ENCODE results near the gene DDX10. TPM values are rescaled to one million over a fixed set of nuclear protein-coding genes. Genes with fewer than 3 reads are reported as not detected.
"Not testable (repeated sequence)": the region's sequence is repeated elsewhere in the genome, so short reads cannot be mapped to it uniquely, and the experiment has no call there.

DDX10 gene
- total RNA-seq, 2 experiments from 2014 or later, result 36.6 to 43.0 TPM

DNA sequence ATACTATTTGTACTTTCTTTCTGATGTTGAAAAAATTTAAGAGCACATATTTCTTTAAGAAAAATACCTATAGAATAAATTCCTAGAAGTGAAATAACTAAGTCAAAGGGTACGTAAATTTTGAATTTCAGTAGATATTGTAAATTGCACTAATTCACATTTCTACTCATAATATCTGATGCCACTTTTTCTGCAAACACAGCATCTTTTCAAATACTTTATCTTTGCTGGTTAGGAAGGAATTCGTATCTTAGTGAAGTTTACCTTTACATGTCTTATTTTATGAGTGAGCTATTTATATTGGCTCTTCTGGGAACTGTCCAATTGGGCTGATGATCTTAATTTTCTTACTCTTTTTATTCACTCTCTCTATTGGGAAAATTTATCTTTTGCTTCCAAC is 148.2 kb downstream of the DDX10 start:
- no peak overlapping the region for H3K27ac Mint-ChIP-seq
- CTCF ChIA-PET, result no interaction called here

DNA sequence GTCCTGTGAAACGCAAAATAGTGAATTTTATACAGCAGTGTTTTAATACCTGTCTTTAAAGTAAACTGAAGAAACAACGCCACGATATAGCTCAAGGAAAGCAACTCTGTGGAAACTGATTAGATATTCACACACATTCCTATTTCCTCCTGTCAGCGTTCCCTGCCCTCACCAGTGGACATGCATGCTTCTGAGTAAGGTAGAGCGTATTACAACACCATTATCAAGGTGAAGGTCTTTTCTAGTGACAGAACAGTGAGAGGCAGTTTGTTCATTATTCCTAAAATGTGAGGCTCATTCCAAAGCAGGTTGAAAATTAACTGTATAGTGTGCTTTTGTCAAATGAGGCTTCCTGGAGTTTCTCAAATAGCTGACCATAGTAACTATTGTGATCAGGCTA is 153.1 kb downstream of the DDX10 start:
- Mint-ChIP-seq H3K9me3 (no peaks in the 10 kb centered on the region), H3K4me1 (ENCODE audit: low read depth) (peaks cover 2% of the 10 kb centered on the region), H3K27ac (no peak overlapping the region), H3K36me3 (ENCODE audit: low read depth) (peaks cover 11% of the 10 kb centered on the region), H3K27me3 (ENCODE audit: low read depth) (no peaks in the 10 kb centered on the region), H3K4me3 (no peak overlapping the region)
- intact Hi-C loops (cut with micrococcal nuclease), result no loop called here
- CTCF ChIA-PET, result no interaction called here
- no peak for DNase-seq

More for the DNA sequence above, 148.2 kb downstream of the DDX10 start:
- intact Hi-C loops (cut with micrococcal nuclease), result no loop called here
- peaks cover 16% of the 10 kb centered on the region for H3K36me3 Mint-ChIP-seq (ENCODE audit: low read depth)
- no peaks in the 10 kb centered on the region for H3K27me3 Mint-ChIP-seq (ENCODE audit: low read depth)
- no peaks in the 10 kb centered on the region for H3K9me3 Mint-ChIP-seq
- H3K4me3 Mint-ChIP-seq, result no peak overlapping the region
- peaks cover 6% of the 10 kb centered on the region for H3K4me1 Mint-ChIP-seq (ENCODE audit: low read depth)
- DNase-seq, result no peak

DNA sequence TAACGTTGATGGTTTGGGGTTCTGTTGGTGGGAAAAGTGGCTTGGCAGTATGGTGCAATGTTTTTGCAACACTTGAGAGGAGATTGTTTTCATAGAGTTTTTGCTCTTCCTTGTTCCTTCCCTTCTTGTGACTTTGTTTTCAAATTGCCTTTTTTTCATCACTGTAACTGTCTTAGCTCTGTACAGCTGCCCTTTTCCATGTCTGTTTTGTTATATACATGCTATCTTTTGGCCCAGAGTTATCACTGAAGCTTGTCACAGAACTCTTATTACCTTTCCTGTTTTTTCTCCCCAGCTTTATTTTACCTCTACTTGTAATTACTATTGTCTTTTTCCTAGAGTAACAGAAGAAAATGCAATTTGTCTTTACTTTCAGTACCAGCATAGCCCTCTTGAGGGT is 154.1 kb downstream of the DDX10 start:
- peaks cover 11% of the 10 kb centered on the region for H3K36me3 Mint-ChIP-seq (ENCODE audit: low read depth)
- no peak overlapping the region for H3K27ac Mint-ChIP-seq
- no peaks in the 10 kb centered on the region for H3K27me3 Mint-ChIP-seq (ENCODE audit: low read depth)
- CTCF ChIA-PET, result interaction anchor here (0.7 kb wide), 1 partner anchor 49 kb away, joined by 3 read pairs; no protein-coding TSS in a partner anchor
- no peaks in the 10 kb centered on the region for H3K9me3 Mint-ChIP-seq
- intact Hi-C loops (cut with micrococcal nuclease), result no loop called here
- peaks cover 2% of the 10 kb centered on the region for H3K4me1 Mint-ChIP-seq (ENCODE audit: low read depth)
- no peak for DNase-seq
- H3K4me3 Mint-ChIP-seq, result no peak overlapping the region

DNA sequence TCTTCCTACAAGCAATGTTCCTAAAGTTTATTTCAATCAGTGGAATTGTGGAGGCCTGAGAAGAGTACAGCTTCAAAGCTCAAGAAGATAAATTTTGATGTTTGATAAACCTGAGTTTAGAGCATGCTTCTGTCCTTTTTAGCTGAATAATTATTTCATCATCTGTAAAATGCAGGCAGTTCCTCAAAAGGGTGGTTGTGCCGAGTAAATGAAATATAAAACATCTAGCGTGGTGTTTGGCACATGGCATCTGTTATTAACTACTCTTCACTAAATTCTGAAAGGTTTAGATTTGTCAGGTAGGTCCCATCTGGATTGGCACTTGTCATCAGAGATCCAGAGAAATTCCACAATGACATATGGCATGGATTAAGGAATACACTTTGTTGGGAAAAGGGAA is 155.1 kb downstream of the DDX10 start:
- intact Hi-C loops (cut with micrococcal nuclease), result no loop called here
- CTCF ChIA-PET, result no interaction called here
- Mint-ChIP-seq H3K4me3 (no peak overlapping the region), H3K9me3 (no peaks in the 10 kb centered on the region), H3K27ac (no peak overlapping the region), H3K27me3 (ENCODE audit: low read depth) (no peaks in the 10 kb centered on the region), H3K36me3 (ENCODE audit: low read depth) (peaks cover 11% of the 10 kb centered on the region), H3K4me1 (ENCODE audit: low read depth) (peaks cover 2% of the 10 kb centered on the region)
- DNase-seq, result no peak

DNA sequence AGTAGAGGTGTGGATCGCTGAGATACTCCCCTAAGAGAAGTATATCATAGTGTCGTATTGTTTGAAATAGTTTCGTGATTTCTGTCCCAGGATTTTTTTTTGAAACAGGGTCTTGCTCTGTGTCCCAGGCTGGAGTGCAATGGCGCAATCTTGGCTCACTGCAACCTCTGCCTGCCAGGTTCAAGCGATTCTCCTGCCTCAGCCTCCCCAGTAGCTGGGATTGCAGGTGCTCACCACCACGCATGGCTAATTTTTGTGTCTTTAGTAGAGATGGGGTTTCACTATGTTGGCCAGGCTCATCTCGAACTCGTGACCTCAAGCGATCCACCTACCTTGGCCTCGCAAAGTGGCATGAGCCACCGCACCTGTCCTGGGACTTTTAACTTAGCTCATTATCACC is 159.1 kb downstream of the DDX10 start:
- H3K27ac Mint-ChIP-seq; H3K9me3 Mint-ChIP-seq; CTCF ChIA-PET; H3K4me1 Mint-ChIP-seq (ENCODE audit: low read depth); DNase-seq; H3K36me3 Mint-ChIP-seq (ENCODE audit: low read depth); intact Hi-C loops (cut with micrococcal nuclease); H3K27me3 Mint-ChIP-seq (ENCODE audit: low read depth); H3K4me3 Mint-ChIP-seq: not testable (repeated sequence)

DNA sequence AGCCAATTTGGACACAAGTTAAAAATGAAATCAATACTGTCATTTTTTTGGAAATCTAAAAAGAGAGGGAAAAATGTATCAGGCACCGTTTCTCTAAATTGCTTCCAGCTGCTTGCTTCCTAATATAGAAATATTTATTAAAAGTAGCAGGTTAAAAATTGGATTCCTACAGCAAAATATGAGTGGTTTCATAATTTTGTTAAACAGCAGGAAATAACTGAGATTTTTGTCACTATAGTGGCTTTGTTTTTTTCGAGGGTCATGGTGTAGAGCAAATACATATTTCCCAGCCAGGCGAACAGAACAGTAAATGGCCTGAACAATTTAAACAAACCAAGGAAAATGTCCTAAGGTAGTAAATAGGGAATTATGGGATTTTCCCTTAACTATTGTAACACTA is 159.7 kb downstream of the DDX10 start:
- intact Hi-C loops (cut with micrococcal nuclease), result no loop called here
- Mint-ChIP-seq H3K36me3 (ENCODE audit: low read depth) (peaks cover 12% of the 10 kb centered on the region), H3K27me3 (ENCODE audit: low read depth) (no peaks in the 10 kb centered on the region), H3K4me3 (no peak overlapping the region), H3K27ac (no peak overlapping the region), H3K4me1 (ENCODE audit: low read depth) (peaks cover 1% of the 10 kb centered on the region), H3K9me3 (peaks cover 3% of the 10 kb centered on the region)
- DNase-seq, result no peak
- CTCF ChIA-PET, result no interaction called here

DNA sequence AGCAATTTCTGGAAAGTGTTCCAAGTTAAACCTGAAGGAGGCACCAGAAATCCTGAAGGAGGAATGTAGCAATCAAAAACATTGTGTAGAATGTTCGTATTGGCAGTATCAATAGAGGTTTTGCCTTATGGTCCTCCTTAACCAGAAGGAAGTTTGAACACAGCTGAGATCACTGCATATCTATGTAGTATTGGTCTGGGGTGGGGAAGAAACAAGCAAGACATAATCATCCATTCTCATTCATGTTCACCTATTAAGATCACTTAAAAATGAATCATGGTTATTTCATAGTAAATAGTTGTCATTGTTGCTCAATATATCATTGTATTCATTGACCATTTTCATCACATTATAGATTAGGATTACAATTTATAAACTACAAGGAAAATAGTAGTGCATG is 160.5 kb downstream of the DDX10 start:
- H3K4me3 Mint-ChIP-seq, result no peak overlapping the region
- peaks cover 8% of the 10 kb centered on the region for H3K9me3 Mint-ChIP-seq
- H3K36me3 Mint-ChIP-seq (ENCODE audit: low read depth), result peaks cover 17% of the 10 kb centered on the region
- no peaks in the 10 kb centered on the region for H3K27me3 Mint-ChIP-seq (ENCODE audit: low read depth)
- intact Hi-C loops (cut with micrococcal nuclease), result no loop called here
- H3K27ac Mint-ChIP-seq, result no peak overlapping the region
- CTCF ChIA-PET, result no interaction called here
- peaks cover 8% of the 10 kb centered on the region for H3K4me1 Mint-ChIP-seq (ENCODE audit: low read depth)
- DNase-seq, result no peak

DNA sequence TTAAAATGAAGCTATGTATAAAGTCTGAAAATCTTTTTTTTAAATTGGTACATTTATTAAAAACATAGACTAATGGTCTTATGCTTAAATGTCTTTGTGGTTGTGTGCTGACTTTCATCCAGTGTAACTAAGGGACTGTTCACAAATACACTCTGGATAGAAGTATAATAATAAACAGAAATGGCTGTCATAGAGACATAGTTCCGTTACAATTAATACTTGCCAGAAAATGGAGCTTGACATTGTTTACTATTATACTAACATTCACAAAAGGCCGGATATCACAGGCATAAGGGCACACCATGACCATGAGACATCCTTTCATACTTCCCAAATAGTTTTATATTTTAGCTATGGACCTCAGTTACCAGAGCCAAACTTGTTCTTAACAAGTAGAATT is 161.3 kb downstream of the DDX10 start:
- H3K4me1 Mint-ChIP-seq (ENCODE audit: low read depth), result peaks cover 9% of the 10 kb centered on the region
- H3K4me3 Mint-ChIP-seq, result no peak overlapping the region
- H3K9me3 Mint-ChIP-seq, result peaks cover 8% of the 10 kb centered on the region
- no peak for DNase-seq
- no peaks in the 10 kb centered on the region for H3K27me3 Mint-ChIP-seq (ENCODE audit: low read depth)
- no peak overlapping the region for H3K27ac Mint-ChIP-seq
- intact Hi-C loops (cut with micrococcal nuclease), result no loop called here
- CTCF ChIA-PET, result no interaction called here
- peaks cover 17% of the 10 kb centered on the region for H3K36me3 Mint-ChIP-seq (ENCODE audit: low read depth)

DNA sequence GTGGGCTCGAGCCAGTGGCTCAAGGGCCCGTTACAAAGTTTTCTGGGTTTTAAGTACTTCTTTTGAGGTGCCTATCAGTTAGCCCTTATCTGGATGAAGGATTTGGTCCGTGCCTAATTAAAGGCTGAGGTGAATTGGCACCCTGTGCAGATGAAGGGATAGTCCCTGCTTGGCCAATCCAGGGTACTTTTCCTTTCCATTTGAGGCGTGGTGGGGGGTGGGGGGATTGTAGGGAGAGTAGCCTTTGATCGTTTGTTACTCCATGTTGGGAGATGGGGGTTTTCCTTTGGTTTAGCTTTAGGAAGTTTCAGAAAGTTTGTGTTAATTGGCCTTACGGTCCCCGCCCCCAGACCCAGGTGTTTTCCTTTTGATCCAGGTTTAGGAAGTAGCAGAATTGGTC is 170.8 kb downstream of the DDX10 start:
- CTCF ChIA-PET, result interaction anchor here (1.1 kb wide), 1 partner anchor 18 kb away, joined by 3 read pairs; no protein-coding TSS in a partner anchor
- no peak overlapping the region for H3K4me3 Mint-ChIP-seq
- H3K9me3 Mint-ChIP-seq, result no peaks in the 10 kb centered on the region
- intact Hi-C loops (cut with micrococcal nuclease), result no loop called here
- H3K27me3 Mint-ChIP-seq (ENCODE audit: low read depth), result no peaks in the 10 kb centered on the region
- DNase-seq, result no peak
- peaks cover 23% of the 10 kb centered on the region for H3K36me3 Mint-ChIP-seq (ENCODE audit: low read depth)
- no peak overlapping the region for H3K27ac Mint-ChIP-seq
- H3K4me1 Mint-ChIP-seq (ENCODE audit: low read depth), result peaks cover 7% of the 10 kb centered on the region

DNA sequence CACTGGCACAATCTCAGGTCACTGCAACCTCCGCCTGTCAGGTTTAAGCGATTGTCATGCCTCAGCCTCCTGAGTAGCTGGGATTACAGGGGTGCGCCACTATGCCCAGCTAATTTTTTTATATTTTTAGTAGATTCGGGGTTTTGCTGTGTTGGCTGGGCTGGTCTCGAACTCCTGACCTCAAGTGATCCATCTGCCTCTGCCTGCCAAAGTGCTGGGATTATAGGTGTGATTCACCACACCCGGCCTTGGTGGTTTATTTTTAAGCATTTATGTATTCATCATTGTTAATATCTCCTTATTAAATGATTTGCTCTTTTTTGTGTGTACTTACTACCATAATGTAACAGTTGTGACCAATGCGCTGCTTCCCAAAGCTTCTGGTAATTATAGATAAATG is 171.7 kb downstream of the DDX10 start:
- Mint-ChIP-seq H3K9me3 (no peaks in the 10 kb centered on the region), H3K4me1 (ENCODE audit: low read depth) (peaks cover 11% of the 10 kb centered on the region), H3K27me3 (ENCODE audit: low read depth) (no peaks in the 10 kb centered on the region), H3K4me3 (no peak overlapping the region), H3K36me3 (ENCODE audit: low read depth) (peaks cover 30% of the 10 kb centered on the region), H3K27ac (no peak overlapping the region)
- no peak for DNase-seq
- CTCF ChIA-PET, result interaction anchor here (0.6 to 1.1 kb wide), 2 partner anchors 17 to 94 kb away, joined by 3 read pairs; no protein-coding TSS in a partner anchor
- intact Hi-C loops (cut with micrococcal nuclease), result no loop called here

DNA sequence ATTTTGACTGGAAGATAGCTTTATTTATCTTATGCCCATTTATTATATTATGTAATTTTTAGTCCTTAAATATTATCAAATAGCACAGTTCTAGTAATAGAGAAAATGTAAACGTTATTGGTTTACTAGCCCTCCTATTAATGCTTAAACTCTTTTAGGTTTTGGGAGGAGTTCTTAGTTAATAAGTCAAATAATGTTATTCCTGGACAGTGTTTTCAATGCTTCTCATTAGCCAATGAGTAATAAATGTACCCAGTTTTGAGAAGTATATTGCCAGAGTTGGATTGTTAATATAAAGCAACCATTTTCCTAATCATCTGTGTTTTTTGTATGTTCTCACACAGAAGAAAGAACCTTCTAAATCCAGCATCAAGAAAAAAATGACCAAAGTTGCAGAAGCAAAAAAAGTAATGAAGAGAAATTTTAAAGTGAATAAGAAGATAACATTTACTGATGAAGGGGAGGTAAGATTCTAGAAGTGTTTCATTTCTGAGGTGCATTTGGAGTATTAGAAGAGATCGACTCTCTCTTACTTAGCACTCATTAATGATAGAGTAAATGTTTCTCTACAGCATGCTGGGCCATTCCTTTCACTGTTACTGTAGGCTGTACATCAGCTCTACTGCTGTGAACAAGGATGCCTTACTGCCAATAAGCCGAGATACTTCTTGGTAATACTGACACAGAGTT is 173.4 kb downstream of the DDX10 start:
- CTCF ChIA-PET, result no interaction called here
- peaks cover 11% of the 10 kb centered on the region for H3K4me1 Mint-ChIP-seq (ENCODE audit: low read depth)
- H3K27ac Mint-ChIP-seq, result no peak overlapping the region
- peaks cover 33% of the 10 kb centered on the region for H3K36me3 Mint-ChIP-seq (ENCODE audit: low read depth)
- no peaks in the 10 kb centered on the region for H3K27me3 Mint-ChIP-seq (ENCODE audit: low read depth)
- no peaks in the 10 kb centered on the region for H3K9me3 Mint-ChIP-seq
- DNase-seq, result no peak
- intact Hi-C loops (cut with micrococcal nuclease), result no loop called here
- H3K4me3 Mint-ChIP-seq, result no peak overlapping the region

DNA sequence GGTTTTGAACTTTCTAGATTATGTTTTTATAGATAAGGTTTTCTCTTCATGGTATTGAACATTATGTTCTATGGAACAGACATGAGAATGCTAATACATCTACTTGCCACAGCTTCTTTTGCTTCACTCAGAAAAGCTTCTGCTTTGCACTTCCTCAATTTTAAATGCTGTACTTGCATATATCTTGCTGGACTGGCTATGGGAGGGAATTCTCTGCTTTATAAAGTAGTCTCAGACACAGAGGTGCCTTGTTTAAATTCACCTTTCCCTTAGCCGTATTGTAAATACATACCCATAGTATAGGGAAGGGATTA is 173.9 kb downstream of the DDX10 start:
- intact Hi-C loops (cut with micrococcal nuclease), result no loop called here
- H3K9me3 Mint-ChIP-seq, result no peaks in the 10 kb centered on the region
- H3K27ac Mint-ChIP-seq, result no peak overlapping the region

DNA sequence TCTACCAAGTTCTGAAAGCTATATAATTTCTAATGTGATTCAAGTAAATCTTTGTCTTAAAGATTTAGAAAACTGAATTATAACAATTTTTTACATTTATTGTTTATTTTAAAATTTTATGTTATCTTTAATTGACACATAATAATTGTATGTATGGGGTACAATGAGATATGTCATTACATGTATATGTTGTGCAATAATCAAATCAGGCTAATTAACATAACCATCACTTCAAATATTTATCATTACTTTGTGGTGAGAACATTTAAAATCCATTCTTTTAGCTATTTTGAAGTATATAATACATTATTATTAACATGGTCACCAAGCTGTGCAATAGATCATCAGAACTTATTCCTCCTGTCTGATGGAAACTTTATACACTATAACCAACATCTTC is 181.1 kb downstream of the DDX10 start:
- CTCF ChIA-PET, result interaction anchor here (0.6 to 1.0 kb wide), 3 partner anchors 8 to 225 kb away, joined by 3 to 7 read pairs (median 4); no protein-coding TSS in a partner anchor
- H3K4me1 Mint-ChIP-seq (ENCODE audit: low read depth), result no peaks in the 10 kb centered on the region

More for the DNA sequence above, 173.9 kb downstream of the DDX10 start:
- H3K36me3 Mint-ChIP-seq (ENCODE audit: low read depth), result peaks cover 31% of the 10 kb centered on the region
- peaks cover 11% of the 10 kb centered on the region for H3K4me1 Mint-ChIP-seq (ENCODE audit: low read depth)
- H3K27me3 Mint-ChIP-seq (ENCODE audit: low read depth), result no peaks in the 10 kb centered on the region
- no peak for DNase-seq
- CTCF ChIA-PET, result no interaction called here
- no peak overlapping the region for H3K4me3 Mint-ChIP-seq

More for the DNA sequence above, 181.1 kb downstream of the DDX10 start:
- intact Hi-C loops (cut with micrococcal nuclease), result no loop called here
- Mint-ChIP-seq H3K36me3 (ENCODE audit: low read depth) (peaks cover 16% of the 10 kb centered on the region), H3K4me3 (no peak overlapping the region), H3K27ac (no peak overlapping the region), H3K27me3 (ENCODE audit: low read depth) (no peaks in the 10 kb centered on the region), H3K9me3 (no peaks in the 10 kb centered on the region)
- no peak for DNase-seq
